GM18909 (cell line): ENCODE data around the gene CCSER1.
"Not testable (repeated sequence)": the region's sequence is repeated elsewhere in the genome, so short reads cannot be mapped to it uniquely, and the experiment has no call there.

Experiments used
- ATAC-seq: cut with Tn5 transposase; IDR thresholded peaks from one replicate; pipeline ENCODE4 v1.9.1; 2021; ENCODE audit warnings: mild to moderate bottlenecking; ENCODE audit not compliant: unreplicated experiment, poor library complexity

Gene CCSER1

GRCh38 chr4:90606781-90607180, 479.6 kb downstream of the CCSER1 start:
- ATAC-seq: no peak

DNA sequence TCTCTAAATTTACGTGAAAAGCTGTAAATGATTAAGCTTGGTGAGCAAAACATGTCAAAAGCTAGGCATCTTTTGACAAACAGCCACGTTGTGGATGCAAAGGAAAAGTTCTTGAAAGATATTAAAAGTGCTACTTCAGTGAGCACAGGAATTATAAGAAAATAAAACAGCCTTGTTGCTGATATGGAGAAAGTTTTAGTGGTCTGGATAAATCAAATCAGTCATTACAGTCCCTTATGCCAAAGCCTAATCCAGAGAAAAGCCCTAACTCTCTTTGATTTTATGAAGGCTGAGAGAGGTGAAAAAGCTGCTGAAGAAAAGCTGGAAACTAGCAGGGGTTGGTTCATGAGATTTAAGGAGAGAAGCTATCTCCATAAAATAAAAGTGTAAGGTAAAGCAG, 487.2 kb downstream of the CCSER1 start:
- no peak for ATAC-seq

DNA sequence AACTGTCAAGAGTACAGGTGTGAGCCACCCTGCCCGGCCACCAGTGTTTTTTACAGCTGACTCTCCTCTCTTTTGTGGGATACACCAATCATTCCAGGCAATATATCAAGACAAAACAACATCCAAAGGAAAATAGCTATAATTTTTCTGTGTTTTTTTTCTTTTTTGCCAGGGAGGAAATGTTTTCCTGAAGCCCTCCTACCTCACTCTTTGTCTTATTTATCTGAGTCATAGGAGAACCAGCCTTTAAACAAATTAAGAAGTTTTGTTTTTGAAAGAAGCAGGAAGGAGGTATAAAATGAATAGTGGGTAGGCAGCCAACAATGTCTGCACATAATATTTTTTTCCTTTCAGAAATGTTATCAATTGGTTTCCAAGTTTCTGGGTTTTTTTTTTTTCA, 493.9 kb downstream of the CCSER1 start:
- ATAC-seq: no peak

- ATAC-seq: no peak
These were observed 497.6 kb downstream of the CCSER1 start for GRCh38 chr4:90624781-90625180.

- no peak for ATAC-seq
These were observed 514.8 kb downstream of the CCSER1 start for GRCh38 chr4:90641861-90642599.

DNA sequence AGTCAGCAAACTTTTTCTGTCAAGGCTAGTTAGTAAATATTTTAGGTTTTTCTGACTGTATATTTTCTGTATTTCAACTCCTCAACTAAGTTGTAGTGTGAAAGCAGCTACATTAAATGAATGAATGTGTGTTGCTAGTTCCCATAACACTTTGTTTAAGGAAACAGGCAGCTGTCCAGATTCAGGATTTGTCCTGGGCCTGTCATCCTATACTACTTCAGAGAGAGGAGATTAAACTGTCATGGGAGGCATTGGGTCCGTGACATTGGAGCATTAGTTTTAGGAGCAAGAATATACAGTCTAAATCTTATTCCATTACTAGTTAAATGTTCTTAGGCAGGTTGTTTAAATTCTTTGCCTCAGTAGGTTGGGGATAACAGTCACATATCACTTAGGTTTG, 516.0 kb downstream of the CCSER1 start:
- no peak for ATAC-seq

DNA sequence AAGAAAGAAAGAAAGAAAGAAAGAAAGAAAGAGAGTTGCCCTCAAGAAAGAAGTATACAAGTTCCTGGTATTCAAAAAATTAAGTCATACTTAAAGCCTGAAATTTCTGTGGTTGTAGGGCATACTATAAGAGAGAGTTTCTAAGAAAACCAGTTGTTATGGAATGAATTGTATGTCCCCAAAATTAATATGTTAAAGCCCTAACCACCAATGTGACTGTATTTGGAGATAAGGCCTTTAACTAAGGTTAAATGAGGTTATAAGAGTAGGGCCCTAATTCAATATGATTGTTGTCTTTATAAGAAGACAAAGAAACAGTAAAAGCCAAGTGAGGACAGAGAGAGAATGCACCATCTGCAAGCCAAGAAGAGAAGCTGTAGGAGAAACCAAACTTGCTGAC, 521.1 kb downstream of the CCSER1 start:
- no peak for ATAC-seq

DNA sequence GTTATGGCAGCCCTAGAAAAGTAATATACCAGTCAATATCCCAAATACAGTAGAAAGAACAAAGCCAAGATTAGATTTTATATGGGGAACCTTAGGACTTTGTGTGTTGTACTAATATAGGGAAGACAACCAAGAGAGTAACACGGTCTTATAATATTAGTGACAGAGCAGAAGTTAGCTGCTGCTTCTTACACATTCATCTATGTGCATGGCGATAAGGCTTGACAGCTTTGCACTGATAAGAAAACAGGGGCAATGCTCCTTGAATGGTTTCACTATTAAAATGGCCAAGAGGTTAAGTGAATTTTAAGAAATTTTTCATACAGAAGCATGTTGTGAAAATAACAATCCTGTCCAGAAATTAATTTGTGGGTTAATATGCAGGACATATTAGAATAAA, 521.6 kb downstream of the CCSER1 start:
- ATAC-seq: no peak

GRCh38 chr4:90660672-90661071, 533.5 kb downstream of the CCSER1 start:
- ATAC-seq: no peak

- no peak for ATAC-seq
These were observed 543.0 kb downstream of the CCSER1 start for GRCh38 chr4:90670183-90670582.

- no peak for ATAC-seq
These were observed 562.5 kb downstream of the CCSER1 start for GRCh38 chr4:90689739-90690138.

- no peak for ATAC-seq
These were observed 568.2 kb downstream of the CCSER1 start for GRCh38 chr4:90695411-90695810.

GRCh38 chr4:90705501-90705900, 578.3 kb downstream of the CCSER1 start:
- ATAC-seq: not testable (repeated sequence)

DNA sequence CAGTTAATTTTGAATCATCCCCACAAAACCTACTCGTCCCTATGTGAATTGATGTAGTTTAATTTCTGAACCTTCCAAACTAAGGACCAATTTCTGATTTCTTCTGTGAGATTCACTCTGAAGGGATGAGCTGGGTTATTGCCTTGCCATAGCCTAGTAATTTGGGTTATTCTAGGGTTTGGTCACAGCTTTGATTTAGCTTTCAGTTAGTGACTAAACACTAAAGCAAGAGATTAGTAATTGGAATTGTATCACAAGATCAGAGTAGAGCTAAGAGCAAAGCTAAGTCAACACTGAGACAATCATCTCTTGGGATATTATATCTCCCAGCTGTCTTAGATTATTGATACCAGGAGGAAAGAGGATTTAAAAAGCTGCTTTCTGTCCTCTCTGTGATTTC, 588.0 kb downstream of the CCSER1 start:
- no peak for ATAC-seq

DNA sequence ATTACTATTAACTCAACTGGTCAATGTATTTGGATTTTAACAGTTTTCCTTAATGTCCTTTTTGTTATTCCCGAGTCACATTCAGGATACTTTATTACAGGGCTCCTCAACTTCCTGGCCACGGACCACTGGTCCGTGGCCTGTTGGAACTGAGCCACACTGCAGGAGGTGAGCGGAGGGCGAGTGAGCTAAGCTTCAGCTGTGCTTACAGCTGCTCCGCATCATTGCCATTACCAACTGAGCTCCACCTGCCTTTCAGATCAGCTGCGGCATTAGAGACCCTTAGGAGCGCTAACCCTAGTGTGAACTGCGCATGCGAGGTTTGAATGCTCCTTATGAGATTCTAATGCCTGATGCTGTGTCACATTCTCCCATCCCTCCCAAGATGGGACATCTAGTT, 591.7 kb downstream of the CCSER1 start:
- no peak for ATAC-seq

- ATAC-seq: no peak
These were observed 600.7 kb downstream of the CCSER1 start for GRCh38 chr4:90727938-90728337.

DNA sequence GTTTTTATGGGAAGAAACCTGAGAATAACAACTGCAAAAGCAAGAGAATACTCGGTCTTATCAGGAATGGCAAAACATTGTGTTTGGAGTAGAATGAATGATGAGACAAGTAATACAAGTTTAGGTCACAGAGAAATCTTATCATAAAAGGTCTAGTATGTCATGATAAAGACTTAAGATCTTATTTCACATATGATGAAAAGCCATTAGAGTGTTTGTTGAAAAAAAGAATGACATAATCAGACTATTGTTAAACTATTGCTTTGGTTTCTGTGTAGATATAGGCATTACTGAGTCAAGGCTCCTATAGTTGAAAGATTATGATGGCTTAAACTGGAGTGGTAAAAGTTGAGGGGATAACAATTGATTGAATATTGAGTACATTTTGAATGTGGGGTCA, 603.6 kb downstream of the CCSER1 start:
- no peak for ATAC-seq

DNA sequence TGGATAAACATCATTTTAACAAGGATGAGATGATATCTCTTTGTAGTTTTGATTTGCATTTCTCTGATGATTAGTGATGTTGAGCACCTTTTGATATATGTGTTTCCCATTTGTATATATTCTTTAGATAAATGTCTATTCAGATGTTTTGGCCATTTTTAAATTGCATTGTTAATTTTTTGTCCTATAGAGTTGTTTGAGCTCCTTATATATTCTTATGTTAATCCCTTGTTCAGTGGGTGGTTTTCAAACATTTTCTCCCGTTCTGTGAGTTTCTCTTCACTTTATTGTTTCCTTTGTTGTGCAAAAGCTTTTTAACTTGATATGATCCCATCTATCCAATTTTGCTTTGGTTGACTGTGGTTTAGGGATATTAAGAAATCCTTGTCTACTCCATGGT, 606.0 kb downstream of the CCSER1 start:
- ATAC-seq: no peak

DNA sequence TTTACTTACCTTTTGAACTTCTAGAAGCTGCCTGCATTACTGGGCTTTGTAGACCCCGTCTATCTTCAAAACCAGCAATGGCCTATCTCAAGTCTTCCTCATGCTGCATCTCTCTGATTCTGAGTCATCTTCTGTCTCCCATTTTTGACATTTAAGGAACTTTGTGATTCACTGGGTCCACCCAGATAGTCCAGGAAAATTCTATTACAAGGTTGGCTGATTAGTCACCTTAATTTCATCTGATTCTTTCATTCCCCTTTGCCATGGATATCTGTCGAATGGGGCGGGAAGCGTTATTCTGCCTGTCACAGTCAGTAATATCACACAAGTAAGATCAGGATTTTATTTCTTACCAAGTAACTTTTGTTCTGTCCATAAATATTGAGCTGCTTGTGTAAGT, 618.0 kb downstream of the CCSER1 start:
- no peak for ATAC-seq

DNA sequence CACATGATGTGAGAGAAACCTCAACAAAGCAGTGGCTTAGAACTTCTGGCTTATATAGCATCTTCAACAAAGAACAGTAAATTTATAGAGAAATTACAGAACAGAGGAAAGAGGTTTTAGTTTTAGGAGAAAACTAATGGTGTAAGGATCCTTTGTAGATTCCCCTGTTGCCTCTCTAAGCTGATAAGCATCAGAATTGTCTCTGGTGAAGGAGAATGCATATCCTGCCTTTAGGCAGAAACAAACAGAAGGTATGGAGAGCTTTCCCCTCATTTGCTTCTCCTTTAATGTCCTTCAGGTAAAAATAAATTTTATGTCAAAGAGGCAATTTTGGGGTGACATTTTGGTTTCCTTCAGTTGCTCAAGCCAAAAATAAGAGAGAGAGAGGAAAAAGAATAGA, 625.9 kb downstream of the CCSER1 start:
- no peak for ATAC-seq

- ATAC-seq: no peak
These were observed 630.4 kb downstream of the CCSER1 start for GRCh38 chr4:90757534-90758060.

GRCh38 chr4:90760059-90760458, 632.9 kb downstream of the CCSER1 start:
- no peak for ATAC-seq
